ENCODE results near the gene CAPN7.

The CAPN7 gene

GRCh38 chr3:15241341-15241740, 35.3 kb downstream of the CAPN7 start:
- peaks cover 51% of the 10 kb centered on the region for H3K36me3 ChIP-seq
- TF ChIP-seq CTCF (IDR thresholded peaks at IDR 0.05; ENCODE audit: low read depth, low read length): peak; percentile 52
- H3K27me3 ChIP-seq (ENCODE audit: insufficient read depth, low read depth, severe bottlenecking): no peaks in the 10 kb centered on the region
- peak; percentile 67 for DNase-seq
- no peak overlapping the region for H3K27ac ChIP-seq
- no peaks in the 10 kb centered on the region for H3K9me3 ChIP-seq (ENCODE audit: severe bottlenecking)
- H3K4me3 ChIP-seq (ENCODE audit: low read depth, low read length): no peak overlapping the region

- no peaks in the 10 kb centered on the region for H3K9me3 ChIP-seq (ENCODE audit: severe bottlenecking)
- H3K27ac ChIP-seq: no peak overlapping the region
- H3K4me3 ChIP-seq (ENCODE audit: low read depth, low read length): no peak overlapping the region
- H3K27me3 ChIP-seq (ENCODE audit: insufficient read depth, low read depth, severe bottlenecking): no peaks in the 10 kb centered on the region
- no peak for TF ChIP-seq CTCF (IDR thresholded peaks at IDR 0.05; ENCODE audit: low read depth, low read length)
- DNase-seq: no peak
- peaks cover 63% of the 10 kb centered on the region for H3K36me3 ChIP-seq
Observed at GRCh38 chr3:15243822-15244482, 37.9 kb downstream of the CAPN7 start.

GRCh38 chr3:15246186-15246585, 40.1 kb downstream of the CAPN7 start:
- H3K36me3 ChIP-seq: peaks cover 68% of the 10 kb centered on the region
- no peak overlapping the region for H3K27ac ChIP-seq
- H3K27me3 ChIP-seq (ENCODE audit: insufficient read depth, low read depth, severe bottlenecking): no peaks in the 10 kb centered on the region
- H3K9me3 ChIP-seq (ENCODE audit: severe bottlenecking): no peaks in the 10 kb centered on the region
- no peak for DNase-seq
- TF ChIP-seq CTCF (IDR thresholded peaks at IDR 0.05; ENCODE audit: low read depth, low read length): no peak
- no peak overlapping the region for H3K4me3 ChIP-seq (ENCODE audit: low read depth, low read length)

DNA sequence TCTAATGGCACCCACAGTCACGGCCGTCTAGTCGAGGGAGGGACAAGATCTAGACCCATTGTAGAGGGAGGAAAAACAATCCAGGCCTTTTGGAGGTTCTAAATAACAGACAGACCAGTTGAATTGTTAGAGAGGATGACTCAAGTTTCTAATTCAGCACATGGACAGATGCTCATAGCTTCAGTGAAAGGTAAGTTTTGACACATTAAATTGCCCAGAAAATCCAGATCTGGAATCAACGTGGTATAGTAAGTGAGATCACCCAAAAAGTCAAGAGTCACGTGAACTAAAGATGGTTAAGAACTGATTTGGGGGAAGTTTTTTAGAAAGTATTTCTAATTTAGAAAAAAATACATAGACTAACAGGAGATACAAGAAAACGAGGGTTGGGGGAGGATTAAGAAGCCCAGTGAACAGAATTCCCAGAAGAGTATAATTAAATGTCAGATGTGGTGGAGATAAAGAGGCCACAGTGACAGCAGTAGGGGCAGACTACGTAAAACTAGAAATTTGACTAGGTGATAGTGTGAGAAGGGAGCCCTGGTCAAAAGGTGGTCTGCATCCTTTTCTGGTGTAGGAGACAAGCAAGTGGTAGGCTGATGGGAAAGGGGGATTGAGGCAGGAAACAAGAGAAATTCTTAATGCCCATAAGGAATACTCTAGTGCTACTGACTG, 47.1 kb downstream of the CAPN7 start:
- DNase-seq: peak; percentile 40
- no peak for TF ChIP-seq CTCF (IDR thresholded peaks at IDR 0.05; ENCODE audit: low read depth, low read length)
- Histone ChIP-seq H3K9me3 (ENCODE audit: severe bottlenecking) (no peaks in the 10 kb centered on the region), H3K27me3 (ENCODE audit: insufficient read depth, low read depth, severe bottlenecking) (no peaks in the 10 kb centered on the region), H3K27ac (no peak overlapping the region), H3K36me3 (peaks cover 81% of the 10 kb centered on the region), H3K4me3 (ENCODE audit: low read depth, low read length) (no peak overlapping the region)

DNA sequence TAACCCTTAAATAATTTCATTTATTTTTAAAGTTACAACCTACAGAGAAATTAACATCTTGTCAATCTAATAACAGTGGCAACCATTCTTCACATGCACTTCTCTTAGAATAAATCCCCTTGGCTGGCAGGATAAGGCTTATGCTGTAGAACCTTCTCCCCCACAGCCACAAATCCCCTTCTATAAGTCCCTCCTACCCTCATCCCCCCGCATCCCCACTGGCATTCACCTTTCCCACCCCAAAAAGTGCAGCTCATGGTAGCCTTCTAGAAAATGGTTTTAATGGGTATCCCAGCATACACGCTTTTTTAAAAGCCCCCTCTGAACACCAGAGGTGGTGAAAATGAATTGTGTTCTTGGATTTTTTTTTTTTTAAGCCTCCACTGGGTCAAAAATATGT, 49.2 kb downstream of the CAPN7 start:
- no peak for TF ChIP-seq CTCF (IDR thresholded peaks at IDR 0.05; ENCODE audit: low read depth, low read length)
- H3K36me3 ChIP-seq: peaks cover 88% of the 10 kb centered on the region
- peak; percentile 39 for DNase-seq
- no peaks in the 10 kb centered on the region for H3K9me3 ChIP-seq (ENCODE audit: severe bottlenecking)
- H3K4me3 ChIP-seq (ENCODE audit: low read depth, low read length): no peak overlapping the region
- no peak overlapping the region; the same call in none of the 2 replicates for H3K27ac ChIP-seq
- no peaks in the 10 kb centered on the region for H3K27me3 ChIP-seq (ENCODE audit: insufficient read depth, low read depth, severe bottlenecking)

Data from WERI-Rb-1 (cell line).